ENCODE data around the gene NEU1. TPM values are rescaled to one million over a fixed set of nuclear protein-coding genes. Genes with fewer than 3 reads are reported as not detected.

NEU1 gene
- polyA plus RNA-seq, 1 donor from 2014 or later, result 40.9 TPM

GRCh38 chr6:31847276-31847978, 15.2 kb downstream of the NEU1 start:
- Histone ChIP-seq H3K4me2 (ENCODE audit: low read length) (no peak overlapping the region), H3K27ac (ENCODE audit: low read length) (no peak overlapping the region), H3K36me3 (ENCODE audit: insufficient read depth, low read length) (no peaks in the 10 kb centered on the region), H3K27me3 (ENCODE audit: insufficient read depth, low read depth, low read length) (no peaks in the 10 kb centered on the region), H3K9ac (ENCODE audit: low read length) (no peak overlapping the region), H3K4me3 (ENCODE audit: low read length) (no peak overlapping the region), H3K9me2 (ENCODE audit: insufficient read depth, low read length) (no peaks in the 10 kb centered on the region), H4K20me1 (ENCODE audit: insufficient read depth) (no peaks in the 10 kb centered on the region), H3K79me2 (replicated peaks; ENCODE audit: insufficient read depth, low read length) (no peaks in the 10 kb centered on the region), H3F3A (ENCODE audit: insufficient read depth, low read length, poor library complexity, severe bottlenecking) (no peaks in the 10 kb centered on the region), H3K9me3 (ENCODE audit: low read length) (no peaks in the 10 kb centered on the region), H2AFZ (ENCODE audit: low read depth, low read length) (no peak overlapping the region)
- TF ChIP-seq, protein P1, sequence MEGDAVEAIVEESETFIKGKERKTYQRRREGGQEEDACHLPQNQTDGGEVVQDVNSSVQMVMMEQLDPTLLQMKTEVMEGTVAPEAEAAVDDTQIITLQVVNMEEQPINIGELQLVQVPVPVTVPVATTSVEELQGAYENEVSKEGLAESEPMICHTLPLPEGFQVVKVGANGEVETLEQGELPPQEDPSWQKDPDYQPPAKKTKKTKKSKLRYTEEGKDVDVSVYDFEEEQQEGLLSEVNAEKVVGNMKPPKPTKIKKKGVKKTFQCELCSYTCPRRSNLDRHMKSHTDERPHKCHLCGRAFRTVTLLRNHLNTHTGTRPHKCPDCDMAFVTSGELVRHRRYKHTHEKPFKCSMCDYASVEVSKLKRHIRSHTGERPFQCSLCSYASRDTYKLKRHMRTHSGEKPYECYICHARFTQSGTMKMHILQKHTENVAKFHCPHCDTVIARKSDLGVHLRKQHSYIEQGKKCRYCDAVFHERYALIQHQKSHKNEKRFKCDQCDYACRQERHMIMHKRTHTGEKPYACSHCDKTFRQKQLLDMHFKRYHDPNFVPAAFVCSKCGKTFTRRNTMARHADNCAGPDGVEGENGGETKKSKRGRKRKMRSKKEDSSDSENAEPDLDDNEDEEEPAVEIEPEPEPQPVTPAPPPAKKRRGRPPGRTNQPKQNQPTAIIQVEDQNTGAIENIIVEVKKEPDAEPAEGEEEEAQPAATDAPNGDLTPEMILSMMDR (IDR thresholded peaks at IDR 0.05; ENCODE audit: poor library complexity, severe bottlenecking), result no peak
- TF ChIP-seq EZH2 (IDR thresholded peaks at IDR 0.05; ENCODE audit: borderline replicate concordance, insufficient read depth, low read length, poor library complexity, severe bottlenecking) (no peak), MXI1 (conservative IDR thresholded peaks at IDR 0.05; ENCODE audit: poor library complexity, severe bottlenecking) (no peak), EP300 (conservative IDR thresholded peaks at IDR 0.05; ENCODE audit: poor library complexity, severe bottlenecking) (no peak), REST (IDR thresholded peaks at IDR 0.05; ENCODE audit: borderline replicate concordance) (no peak), POLR2AphosphoS5 (IDR thresholded peaks at IDR 0.05) (no peak), TAF1 (IDR thresholded peaks at IDR 0.05; ENCODE audit: low read depth) (no peak), RAD21 (conservative IDR thresholded peaks at IDR 0.05) (no peak)

GRCh38 chr6:31844507-31844906, 18.1 kb downstream of the NEU1 start:
- Histone ChIP-seq H3K9me2 (ENCODE audit: insufficient read depth, low read length) (no peaks in the 10 kb centered on the region), H2AFZ (ENCODE audit: low read depth, low read length) (no peak overlapping the region), H3K9me3 (ENCODE audit: low read length) (no peaks in the 10 kb centered on the region), H3K9ac (ENCODE audit: low read length) (no peak overlapping the region), H3K36me3 (ENCODE audit: insufficient read depth, low read length) (no peaks in the 10 kb centered on the region), H3K27me3 (ENCODE audit: insufficient read depth, low read depth, low read length) (no peaks in the 10 kb centered on the region), H3K4me2 (ENCODE audit: low read length) (no peak overlapping the region), H3K27ac (ENCODE audit: low read length) (no peak overlapping the region), H3K79me2 (replicated peaks; ENCODE audit: insufficient read depth, low read length) (no peaks in the 10 kb centered on the region), H4K20me1 (ENCODE audit: insufficient read depth) (no peaks in the 10 kb centered on the region), H3K4me3 (ENCODE audit: low read length) (no peak overlapping the region), H3F3A (ENCODE audit: insufficient read depth, low read length, poor library complexity, severe bottlenecking) (no peaks in the 10 kb centered on the region)
- no peak for TF ChIP-seq POLR2AphosphoS5 (IDR thresholded peaks at IDR 0.05)
- TF ChIP-seq RAD21 (conservative IDR thresholded peaks at IDR 0.05), result no peak
- TF ChIP-seq MXI1 (conservative IDR thresholded peaks at IDR 0.05; ENCODE audit: poor library complexity, severe bottlenecking), result no peak
- TF ChIP-seq SMC3 (conservative IDR thresholded peaks at IDR 0.05; ENCODE audit: poor library complexity), result no peak
- TF ChIP-seq REST (IDR thresholded peaks at IDR 0.05; ENCODE audit: borderline replicate concordance), result no peak
- TF ChIP-seq, protein P1 (IDR thresholded peaks at IDR 0.05; ENCODE audit: poor library complexity, severe bottlenecking), result no peak
- TF ChIP-seq EP300 (conservative IDR thresholded peaks at IDR 0.05; ENCODE audit: poor library complexity, severe bottlenecking), result no peak
- TF ChIP-seq TAF1 (IDR thresholded peaks at IDR 0.05; ENCODE audit: low read depth), result no peak
- no peak for TF ChIP-seq EZH2 (IDR thresholded peaks at IDR 0.05; ENCODE audit: borderline replicate concordance, insufficient read depth, low read length, poor library complexity, severe bottlenecking)

Measured in neural cell (in vitro differentiated cells).